ENCODE results near the gene RFX4.
"Not testable (repeated sequence)": the region's sequence is repeated elsewhere in the genome, so short reads cannot be mapped to it uniquely, and the experiment has no call there.

RFX4 gene

DNA sequence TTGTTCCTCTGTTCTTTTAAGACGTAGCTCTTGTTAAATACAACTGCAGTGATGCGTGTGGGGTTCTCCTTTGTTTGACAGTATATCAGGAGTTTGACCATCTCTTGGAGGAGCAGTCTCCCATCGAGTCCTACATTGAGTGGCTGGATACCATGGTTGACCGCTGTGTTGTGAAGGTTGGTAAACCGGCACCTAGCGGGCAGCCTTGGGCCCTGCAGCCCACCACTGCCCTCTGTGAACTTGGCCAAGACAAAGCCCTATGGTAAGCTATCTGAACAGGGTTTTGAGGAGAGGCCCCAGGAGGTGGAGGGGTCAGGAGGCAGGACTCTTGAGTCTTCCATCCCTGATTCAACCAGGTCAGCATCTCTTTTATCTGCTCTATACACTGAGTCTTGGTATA is 137.1 kb downstream of the RFX4 start:
- DNase-seq (ENCODE audit: low spot score), result no peak
- TF ChIP-seq, protein P1, sequence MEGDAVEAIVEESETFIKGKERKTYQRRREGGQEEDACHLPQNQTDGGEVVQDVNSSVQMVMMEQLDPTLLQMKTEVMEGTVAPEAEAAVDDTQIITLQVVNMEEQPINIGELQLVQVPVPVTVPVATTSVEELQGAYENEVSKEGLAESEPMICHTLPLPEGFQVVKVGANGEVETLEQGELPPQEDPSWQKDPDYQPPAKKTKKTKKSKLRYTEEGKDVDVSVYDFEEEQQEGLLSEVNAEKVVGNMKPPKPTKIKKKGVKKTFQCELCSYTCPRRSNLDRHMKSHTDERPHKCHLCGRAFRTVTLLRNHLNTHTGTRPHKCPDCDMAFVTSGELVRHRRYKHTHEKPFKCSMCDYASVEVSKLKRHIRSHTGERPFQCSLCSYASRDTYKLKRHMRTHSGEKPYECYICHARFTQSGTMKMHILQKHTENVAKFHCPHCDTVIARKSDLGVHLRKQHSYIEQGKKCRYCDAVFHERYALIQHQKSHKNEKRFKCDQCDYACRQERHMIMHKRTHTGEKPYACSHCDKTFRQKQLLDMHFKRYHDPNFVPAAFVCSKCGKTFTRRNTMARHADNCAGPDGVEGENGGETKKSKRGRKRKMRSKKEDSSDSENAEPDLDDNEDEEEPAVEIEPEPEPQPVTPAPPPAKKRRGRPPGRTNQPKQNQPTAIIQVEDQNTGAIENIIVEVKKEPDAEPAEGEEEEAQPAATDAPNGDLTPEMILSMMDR (IDR thresholded peaks at IDR 0.05; ENCODE audit: extremely low read depth, insufficient read depth, missing control alignments), result no peak
- in situ Hi-C loops (cut with MboI; ENCODE audit: low pct_unique_long_range_greater_than_20kb, low sequenced_read_pairs, unreplicated experiment), result no loop called here

DNA sequence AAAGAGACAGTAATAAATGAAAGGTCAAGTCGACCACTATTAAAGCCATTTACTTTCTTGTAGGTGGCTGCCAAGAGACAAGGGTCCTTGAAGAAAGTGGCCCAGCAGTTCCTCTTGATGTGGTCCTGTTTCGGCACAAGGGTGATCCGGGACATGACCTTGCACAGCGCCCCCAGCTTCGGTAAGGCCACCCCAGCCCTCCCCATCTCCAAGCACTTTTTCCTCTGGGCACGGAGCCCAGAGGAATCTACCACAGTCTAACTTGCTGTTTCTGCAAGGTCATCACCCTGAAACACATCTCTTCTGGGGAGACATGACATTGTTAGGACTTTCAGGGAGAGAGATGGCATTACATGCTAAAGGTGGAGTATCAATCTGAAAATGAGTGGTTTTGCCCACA is 137.9 kb downstream of the RFX4 start:
- TF ChIP-seq, protein P1 (IDR thresholded peaks at IDR 0.05; ENCODE audit: extremely low read depth, insufficient read depth, missing control alignments), result no peak
- in situ Hi-C loops (cut with MboI; ENCODE audit: low pct_unique_long_range_greater_than_20kb, low sequenced_read_pairs, unreplicated experiment), result no loop called here
- DNase-seq (ENCODE audit: low spot score), result no peak

DNA sequence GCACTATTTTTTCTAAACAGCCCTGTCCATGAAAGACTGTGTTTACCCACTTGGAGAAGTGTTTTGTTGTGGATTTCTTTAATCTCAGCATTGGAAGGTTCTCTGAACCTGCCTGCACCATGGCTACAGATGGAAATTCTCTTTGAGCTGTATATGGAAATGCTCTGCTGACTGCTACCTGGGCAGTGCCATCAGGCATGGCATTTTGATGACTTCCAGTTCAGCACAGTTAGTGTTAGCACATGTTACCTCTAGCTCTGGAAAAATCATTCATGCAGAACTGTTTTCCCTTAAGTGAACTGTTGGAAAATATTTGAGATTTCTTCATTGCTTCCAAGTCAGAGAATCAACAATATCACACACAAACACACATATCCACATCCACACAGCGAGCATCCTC is 139.1 kb downstream of the RFX4 start:
- in situ Hi-C loops (cut with MboI; ENCODE audit: low pct_unique_long_range_greater_than_20kb, low sequenced_read_pairs, unreplicated experiment), result no loop called here
- DNase-seq (ENCODE audit: low spot score), result no peak
- TF ChIP-seq, protein P1 (IDR thresholded peaks at IDR 0.05; ENCODE audit: extremely low read depth, insufficient read depth, missing control alignments), result no peak

DNA sequence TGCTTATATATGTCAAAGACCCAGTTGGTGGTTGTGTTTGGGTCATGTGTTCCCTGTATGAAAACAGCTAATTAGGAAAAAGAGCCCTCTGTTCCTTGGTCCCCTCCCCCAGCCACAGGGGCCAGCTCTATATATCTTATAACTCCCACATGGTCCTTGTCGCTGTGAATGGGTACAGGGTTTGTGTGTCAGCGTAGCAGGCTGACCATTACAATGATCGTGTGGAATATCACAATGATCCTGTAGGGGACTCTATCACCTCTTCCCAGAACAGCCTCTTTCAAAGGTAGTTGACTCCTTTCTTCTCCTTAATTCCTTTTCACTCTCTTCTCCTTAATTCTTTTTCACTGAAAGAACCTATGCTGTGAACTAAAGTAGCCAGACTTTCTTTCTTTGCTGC is 140.0 kb downstream of the RFX4 start:
- TF ChIP-seq, protein P1 (IDR thresholded peaks at IDR 0.05; ENCODE audit: extremely low read depth, insufficient read depth, missing control alignments), result no peak
- in situ Hi-C loops (cut with MboI; ENCODE audit: low pct_unique_long_range_greater_than_20kb, low sequenced_read_pairs, unreplicated experiment), result no loop called here
- DNase-seq (ENCODE audit: low spot score), result no peak

DNA sequence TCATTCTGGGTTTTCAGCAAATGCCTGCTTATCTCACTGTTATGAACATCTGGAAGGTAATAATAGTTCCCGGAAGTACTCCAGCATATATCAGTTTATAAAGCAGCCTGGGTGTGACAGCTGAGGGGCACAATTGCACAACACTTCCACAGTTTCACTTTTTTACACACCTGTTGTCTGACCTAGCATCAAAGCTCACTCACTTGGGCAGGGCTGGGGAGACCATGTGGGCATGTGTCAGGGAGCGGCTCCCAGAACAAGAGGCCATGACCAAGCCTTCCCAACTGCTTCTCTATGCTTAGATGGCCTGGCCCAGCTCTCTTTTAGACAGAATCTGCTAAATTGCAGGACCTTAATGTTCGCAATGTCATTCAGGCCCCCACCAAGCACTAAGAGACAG is 140.6 kb downstream of the RFX4 start:
- in situ Hi-C loops (cut with MboI; ENCODE audit: low pct_unique_long_range_greater_than_20kb, low sequenced_read_pairs, unreplicated experiment), result no loop called here
- no peak for DNase-seq (ENCODE audit: low spot score)
- TF ChIP-seq, protein P1 (IDR thresholded peaks at IDR 0.05; ENCODE audit: extremely low read depth, insufficient read depth, missing control alignments), result no peak

DNA sequence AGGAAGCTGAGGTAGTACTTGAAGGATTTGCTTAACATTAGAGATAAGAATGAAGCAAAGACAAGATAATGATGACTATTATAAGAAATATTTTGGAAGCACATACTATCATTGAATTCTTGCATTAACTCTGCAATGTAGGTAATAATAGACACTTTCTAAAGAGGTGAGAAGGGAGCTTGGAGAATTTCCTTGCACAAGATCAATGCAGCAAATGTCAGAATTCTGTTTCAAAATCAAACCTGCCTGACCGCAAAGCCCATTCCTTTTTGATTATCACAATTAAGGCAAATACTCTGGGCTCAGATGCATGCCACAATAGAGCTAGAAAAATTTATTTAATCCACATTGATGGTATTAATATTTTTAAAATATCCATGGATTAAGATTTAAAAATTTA is 141.3 kb downstream of the RFX4 start:
- in situ Hi-C loops (cut with MboI; ENCODE audit: low pct_unique_long_range_greater_than_20kb, low sequenced_read_pairs, unreplicated experiment), result no loop called here
- TF ChIP-seq, protein P1 (IDR thresholded peaks at IDR 0.05; ENCODE audit: extremely low read depth, insufficient read depth, missing control alignments), result no peak
- no peak for DNase-seq (ENCODE audit: low spot score)

DNA sequence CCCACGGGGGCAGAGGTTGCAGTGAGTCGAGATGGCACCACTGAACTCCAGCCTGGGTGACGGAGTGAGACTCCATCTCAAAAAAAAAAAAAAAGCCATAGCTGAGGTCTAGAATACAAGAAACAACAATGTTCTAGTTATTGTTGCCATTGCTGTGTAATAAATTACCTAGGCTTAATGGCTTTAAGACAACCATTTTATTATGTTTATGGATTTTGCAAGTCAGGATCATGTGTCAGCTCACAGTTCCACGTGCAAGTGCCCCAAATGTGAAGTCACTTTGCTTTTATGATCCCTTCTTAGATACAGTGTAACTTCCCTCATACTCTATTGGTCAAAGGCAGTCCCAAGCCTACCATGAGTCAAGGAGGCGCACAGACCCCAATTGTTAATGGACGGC is 142.1 kb downstream of the RFX4 start:
- DNase-seq (ENCODE audit: low spot score), result no peak
- TF ChIP-seq, protein P1 (IDR thresholded peaks at IDR 0.05; ENCODE audit: extremely low read depth, insufficient read depth, missing control alignments), result no peak
- in situ Hi-C loops (cut with MboI; ENCODE audit: low pct_unique_long_range_greater_than_20kb, low sequenced_read_pairs, unreplicated experiment), result no loop called here

DNA sequence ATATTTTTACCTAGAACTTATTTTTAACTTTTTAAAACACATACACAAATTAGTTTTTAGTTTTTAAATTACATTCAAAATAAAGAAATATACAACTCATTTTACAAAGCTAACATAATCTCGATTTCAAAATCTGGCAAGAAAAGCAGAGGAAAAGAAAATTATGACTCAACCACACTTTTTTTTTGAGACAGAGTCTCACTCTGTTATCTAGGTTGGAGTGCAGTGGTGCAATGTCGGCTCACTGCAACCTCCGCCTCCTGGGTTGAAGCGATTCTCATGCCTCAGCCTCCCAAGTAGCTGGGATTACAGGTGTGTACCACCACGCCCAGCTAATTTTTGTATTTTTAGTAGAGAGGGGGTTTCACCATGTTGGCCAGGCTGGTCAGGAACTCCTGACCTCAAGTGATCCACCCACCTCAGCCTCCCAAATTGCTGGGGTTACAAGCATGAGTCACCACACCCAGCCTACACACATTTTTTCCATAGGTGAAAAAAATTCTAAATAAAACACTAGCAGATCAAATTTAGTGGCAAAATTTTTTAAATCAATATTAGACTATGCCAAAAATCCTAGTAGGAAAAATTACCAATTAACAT is 143.9 kb downstream of the RFX4 start:
- not testable (repeated sequence) for DNase-seq (ENCODE audit: low spot score)

More for the DNA sequence above, 143.9 kb downstream of the RFX4 start:
- in situ Hi-C loops (cut with MboI; ENCODE audit: low pct_unique_long_range_greater_than_20kb, low sequenced_read_pairs, unreplicated experiment), result not testable (repeated sequence)

Measured in GM13977 (cell line).